ENCODE results near the gene SOX1. TPM values are rescaled to one million over a fixed set of nuclear protein-coding genes. Genes with fewer than 3 reads are reported as not detected.

The SOX1 gene
- total and polyA plus RNA-seq, 2 donors (not counting 1 experiment from before 2014, with no cell fraction given): not detected

DNA sequence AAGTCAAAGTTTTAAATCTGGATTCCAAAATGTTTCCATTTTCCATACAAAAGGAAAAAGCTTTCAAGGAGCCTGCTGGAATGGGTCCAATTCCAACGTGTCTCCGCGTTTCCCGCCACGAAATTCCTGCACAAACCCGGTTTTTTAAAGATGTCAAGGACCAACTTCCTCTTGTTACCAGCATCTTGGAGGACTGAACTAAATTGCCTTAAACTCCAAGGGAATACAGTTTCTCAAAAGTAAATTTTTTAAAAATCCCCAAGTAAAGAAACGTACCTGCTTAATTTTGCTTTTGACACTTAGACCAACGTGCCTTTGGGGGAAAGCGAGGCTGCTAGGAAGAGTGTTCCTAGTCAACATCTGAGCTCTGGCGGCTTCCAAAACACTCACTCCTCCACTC, 12.3 kb upstream of the SOX1 start:
- peaks cover 0 to 4% of the 10 kb centered on the region in 2 donors for H3K4me1 ChIP-seq (ENCODE audit: control insufficient read depth in 2 of 2, insufficient read depth in 2 of 2, low read length in 2 of 2)
- H3K4me3 Mint-ChIP-seq: no peak overlapping the region

DNA sequence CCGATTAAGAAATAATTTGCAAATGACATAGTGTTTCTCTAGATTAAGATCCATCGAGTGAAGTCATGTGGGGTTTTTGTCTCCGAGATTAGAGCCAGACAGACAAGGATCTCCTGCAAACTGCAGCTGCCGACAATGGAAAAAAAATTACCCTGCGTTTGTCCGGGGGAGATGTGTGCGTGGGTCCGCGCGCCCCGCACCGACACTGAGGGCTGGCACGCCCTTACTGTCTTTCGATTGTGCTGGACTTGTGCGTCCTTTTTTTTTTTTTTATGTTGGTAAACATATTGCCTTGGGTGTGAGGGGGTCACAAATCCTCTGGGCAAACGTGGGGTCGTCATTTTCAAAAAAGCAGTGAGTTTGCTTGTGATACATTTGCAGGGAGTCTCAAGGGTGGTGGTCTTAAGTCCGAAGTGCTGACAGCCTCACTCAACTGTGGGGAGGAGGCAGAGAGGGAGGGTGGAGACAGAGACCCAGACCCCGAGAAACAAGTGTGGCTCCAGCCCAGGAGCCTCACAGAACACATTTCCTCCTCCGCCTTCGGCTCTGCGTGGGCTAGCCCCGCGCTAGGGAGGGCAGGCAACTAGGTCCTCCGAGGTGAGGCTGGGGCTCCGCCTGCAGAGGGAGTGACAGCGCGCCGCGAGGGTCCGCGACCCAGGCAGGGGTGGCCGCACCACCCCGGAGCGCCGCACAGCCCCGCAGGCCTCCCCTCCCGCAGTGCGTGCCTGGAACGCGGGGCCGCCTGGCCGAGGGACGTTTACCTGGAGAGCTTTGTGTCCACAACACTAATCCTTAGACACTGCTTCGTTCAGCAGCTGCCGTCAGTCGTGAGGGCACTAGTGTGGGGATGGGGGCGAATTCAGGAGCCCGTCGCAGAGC, 11.7 kb upstream of the SOX1 start:
- H3K27me3 ChIP-seq (replicated peaks in 1 of 4; ENCODE audit: control extremely low read depth in 1 of 4, control insufficient read depth in 3 of 4, insufficient read depth in 4 of 4, low read length in 3 of 4): peaks cover 0 to 70% (median 39%) of the 10 kb centered on the region in 4 experiments
- Mint-ChIP-seq H3K4me3 (no peak overlapping the region), H3K4me1 (no peaks in the 10 kb centered on the region), H3K27ac (no peak overlapping the region), H3K9me3 (ENCODE audit: insufficient read depth) (no peaks in the 10 kb centered on the region), H3K27me3 (peaks cover 58% of the 10 kb centered on the region)
- H4K20me1 ChIP-seq (ENCODE audit: control insufficient read depth, insufficient read depth, low read length, poor library complexity, severe bottlenecking): no peaks in the 10 kb centered on the region
- no peak overlapping the region for H2AFZ ChIP-seq (ENCODE audit: insufficient read depth, low read depth, low read length, poor library complexity, severe bottlenecking)
- ChIA-PET CTCF (no interaction called here), POLR2A (no interaction called here)
- H3K4me2 ChIP-seq (replicated peaks; ENCODE audit: low read depth, low read length, poor library complexity, severe bottlenecking): no peak overlapping the region
- DNase-seq: no peak
- TF ChIP-seq EZH2 (IDR thresholded peaks at IDR 0.05; ENCODE audit: borderline replicate concordance, insufficient read depth, low read depth, low read length, poor library complexity, severe bottlenecking): no peak
- TF ChIP-seq, protein P1, sequence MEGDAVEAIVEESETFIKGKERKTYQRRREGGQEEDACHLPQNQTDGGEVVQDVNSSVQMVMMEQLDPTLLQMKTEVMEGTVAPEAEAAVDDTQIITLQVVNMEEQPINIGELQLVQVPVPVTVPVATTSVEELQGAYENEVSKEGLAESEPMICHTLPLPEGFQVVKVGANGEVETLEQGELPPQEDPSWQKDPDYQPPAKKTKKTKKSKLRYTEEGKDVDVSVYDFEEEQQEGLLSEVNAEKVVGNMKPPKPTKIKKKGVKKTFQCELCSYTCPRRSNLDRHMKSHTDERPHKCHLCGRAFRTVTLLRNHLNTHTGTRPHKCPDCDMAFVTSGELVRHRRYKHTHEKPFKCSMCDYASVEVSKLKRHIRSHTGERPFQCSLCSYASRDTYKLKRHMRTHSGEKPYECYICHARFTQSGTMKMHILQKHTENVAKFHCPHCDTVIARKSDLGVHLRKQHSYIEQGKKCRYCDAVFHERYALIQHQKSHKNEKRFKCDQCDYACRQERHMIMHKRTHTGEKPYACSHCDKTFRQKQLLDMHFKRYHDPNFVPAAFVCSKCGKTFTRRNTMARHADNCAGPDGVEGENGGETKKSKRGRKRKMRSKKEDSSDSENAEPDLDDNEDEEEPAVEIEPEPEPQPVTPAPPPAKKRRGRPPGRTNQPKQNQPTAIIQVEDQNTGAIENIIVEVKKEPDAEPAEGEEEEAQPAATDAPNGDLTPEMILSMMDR (IDR thresholded peaks at IDR 0.05): no peak
- WGBS (ENCODE audit: insufficient coverage): 16% methylated on average over 42 of the region's 50 CpGs
- no peak overlapping the region for H3K4me3 ChIP-seq (ENCODE audit: control extremely low read depth in 1 of 5, extremely low read depth in 1 of 5, insufficient read depth in 1 of 5, low read depth in 2 of 5, low read length in 4 of 5)
- H3K9ac ChIP-seq (ENCODE audit: low read length): no peak overlapping the region
- H3K36me3 ChIP-seq (replicated peaks in 1 of 2; ENCODE audit: control extremely low read depth in 1 of 2, control insufficient read depth in 1 of 2, extremely low read depth in 1 of 2, insufficient read depth in 2 of 2, low read length in 1 of 2): no peaks in the 10 kb centered on the region
- no peak for ATAC-seq (ENCODE audit: low read depth)
- peaks cover 0 to 55% (median 1%) of the 10 kb centered on the region in 3 donors for H3K9me3 ChIP-seq (ENCODE audit: control extremely low read depth in 1 of 3, control insufficient read depth in 2 of 3, insufficient read depth in 1 of 3, low read length in 2 of 3)
- intact Hi-C loops (cut with micrococcal nuclease): no loop called here
- peaks cover 0 to 4% of the 10 kb centered on the region in 2 donors for H3K4me1 ChIP-seq (ENCODE audit: control insufficient read depth in 2 of 2, insufficient read depth in 2 of 2, low read length in 2 of 2)
- no peaks in the 10 kb centered on the region for H3K79me2 ChIP-seq (ENCODE audit: control insufficient read depth, insufficient read depth, low read length)
- no peak overlapping the region for H3K27ac ChIP-seq (ENCODE audit: low read length in 2 of 2)

More for the DNA sequence above, 12.3 kb upstream of the SOX1 start:
- H3K4me3 ChIP-seq (ENCODE audit: control extremely low read depth in 1 of 5, extremely low read depth in 1 of 5, insufficient read depth in 1 of 5, low read depth in 2 of 5, low read length in 4 of 5): no peak overlapping the region
- H3K4me1 Mint-ChIP-seq: no peaks in the 10 kb centered on the region
- ChIA-PET POLR2A (no interaction called here), CTCF (no interaction called here)
- H3K9me3 ChIP-seq (ENCODE audit: control extremely low read depth in 1 of 3, control insufficient read depth in 2 of 3, insufficient read depth in 1 of 3, low read length in 2 of 3): peaks cover 0 to 55% (median 1%) of the 10 kb centered on the region in 3 donors
- WGBS (ENCODE audit: insufficient coverage): 16% methylated on average over 5 of the region's 10 CpGs
- no peak overlapping the region for H3K27ac Mint-ChIP-seq
- H3K79me2 ChIP-seq (ENCODE audit: control insufficient read depth, insufficient read depth, low read length): no peaks in the 10 kb centered on the region
- intact Hi-C loops (cut with micrococcal nuclease): no loop called here
- no peak overlapping the region for H2AFZ ChIP-seq (ENCODE audit: insufficient read depth, low read depth, low read length, poor library complexity, severe bottlenecking)
- H3K27ac ChIP-seq (ENCODE audit: low read length in 2 of 2): no peak overlapping the region
- H3K9me3 Mint-ChIP-seq (ENCODE audit: insufficient read depth): no peaks in the 10 kb centered on the region
- peaks cover 54% of the 10 kb centered on the region for H3K27me3 Mint-ChIP-seq
- no peak overlapping the region for H3K9ac ChIP-seq (ENCODE audit: low read length)
- H3K4me2 ChIP-seq (replicated peaks; ENCODE audit: low read depth, low read length, poor library complexity, severe bottlenecking): no peak overlapping the region
- DNase-seq (no peak), ATAC-seq (ENCODE audit: low read depth) (no peak)
- H3K36me3 ChIP-seq (replicated peaks in 1 of 2; ENCODE audit: control extremely low read depth in 1 of 2, control insufficient read depth in 1 of 2, extremely low read depth in 1 of 2, insufficient read depth in 2 of 2, low read length in 1 of 2): no peaks in the 10 kb centered on the region
- TF ChIP-seq EZH2 (IDR thresholded peaks at IDR 0.05; ENCODE audit: borderline replicate concordance, insufficient read depth, low read depth, low read length, poor library complexity, severe bottlenecking): no peak
- TF ChIP-seq, protein P1 (IDR thresholded peaks at IDR 0.05): no peak
- no peaks in the 10 kb centered on the region for H4K20me1 ChIP-seq (ENCODE audit: control insufficient read depth, insufficient read depth, low read length, poor library complexity, severe bottlenecking)
- H3K27me3 ChIP-seq (replicated peaks in 1 of 4; ENCODE audit: control extremely low read depth in 1 of 4, control insufficient read depth in 3 of 4, insufficient read depth in 4 of 4, low read length in 3 of 4): peaks cover 0 to 68% (median 35%) of the 10 kb centered on the region in 4 experiments

All from B cell (primary cell).